GM12874 (cell line): Measurements from ENCODE around the gene JOSD2.

Experiments used
- TF ChIP-seq, protein P1 (sequence below): IDR thresholded peaks from 2 replicates; pipeline ENCODE4 v1.5.1; 2011; ENCODE audit warnings: low read depth, mild to moderate bottlenecking, control low read depth, low read length, moderate library complexity; ENCODE audit not compliant: insufficient read depth

JOSD2 gene

DNA sequence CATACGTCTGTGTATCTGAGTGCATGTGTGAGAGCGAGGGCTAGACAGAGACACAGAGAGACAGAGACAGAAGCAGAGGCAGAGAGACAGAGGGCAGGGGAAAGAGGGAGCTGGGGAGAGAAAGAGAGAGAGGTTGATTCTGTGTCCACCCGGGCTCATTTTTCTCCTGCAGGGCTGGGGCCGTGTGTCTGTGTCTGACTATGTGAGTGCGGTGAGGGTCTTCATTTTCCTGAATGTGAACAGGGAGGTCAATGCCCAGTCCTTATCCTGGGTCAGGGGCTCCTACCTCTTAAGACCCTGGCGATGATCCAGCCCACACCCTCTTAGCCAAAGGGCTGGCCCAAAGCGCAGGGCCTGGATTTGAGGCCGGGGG lies 39.6 kb upstream of the JOSD2 start:
- TF ChIP-seq, protein P1, sequence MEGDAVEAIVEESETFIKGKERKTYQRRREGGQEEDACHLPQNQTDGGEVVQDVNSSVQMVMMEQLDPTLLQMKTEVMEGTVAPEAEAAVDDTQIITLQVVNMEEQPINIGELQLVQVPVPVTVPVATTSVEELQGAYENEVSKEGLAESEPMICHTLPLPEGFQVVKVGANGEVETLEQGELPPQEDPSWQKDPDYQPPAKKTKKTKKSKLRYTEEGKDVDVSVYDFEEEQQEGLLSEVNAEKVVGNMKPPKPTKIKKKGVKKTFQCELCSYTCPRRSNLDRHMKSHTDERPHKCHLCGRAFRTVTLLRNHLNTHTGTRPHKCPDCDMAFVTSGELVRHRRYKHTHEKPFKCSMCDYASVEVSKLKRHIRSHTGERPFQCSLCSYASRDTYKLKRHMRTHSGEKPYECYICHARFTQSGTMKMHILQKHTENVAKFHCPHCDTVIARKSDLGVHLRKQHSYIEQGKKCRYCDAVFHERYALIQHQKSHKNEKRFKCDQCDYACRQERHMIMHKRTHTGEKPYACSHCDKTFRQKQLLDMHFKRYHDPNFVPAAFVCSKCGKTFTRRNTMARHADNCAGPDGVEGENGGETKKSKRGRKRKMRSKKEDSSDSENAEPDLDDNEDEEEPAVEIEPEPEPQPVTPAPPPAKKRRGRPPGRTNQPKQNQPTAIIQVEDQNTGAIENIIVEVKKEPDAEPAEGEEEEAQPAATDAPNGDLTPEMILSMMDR = no peak

DNA sequence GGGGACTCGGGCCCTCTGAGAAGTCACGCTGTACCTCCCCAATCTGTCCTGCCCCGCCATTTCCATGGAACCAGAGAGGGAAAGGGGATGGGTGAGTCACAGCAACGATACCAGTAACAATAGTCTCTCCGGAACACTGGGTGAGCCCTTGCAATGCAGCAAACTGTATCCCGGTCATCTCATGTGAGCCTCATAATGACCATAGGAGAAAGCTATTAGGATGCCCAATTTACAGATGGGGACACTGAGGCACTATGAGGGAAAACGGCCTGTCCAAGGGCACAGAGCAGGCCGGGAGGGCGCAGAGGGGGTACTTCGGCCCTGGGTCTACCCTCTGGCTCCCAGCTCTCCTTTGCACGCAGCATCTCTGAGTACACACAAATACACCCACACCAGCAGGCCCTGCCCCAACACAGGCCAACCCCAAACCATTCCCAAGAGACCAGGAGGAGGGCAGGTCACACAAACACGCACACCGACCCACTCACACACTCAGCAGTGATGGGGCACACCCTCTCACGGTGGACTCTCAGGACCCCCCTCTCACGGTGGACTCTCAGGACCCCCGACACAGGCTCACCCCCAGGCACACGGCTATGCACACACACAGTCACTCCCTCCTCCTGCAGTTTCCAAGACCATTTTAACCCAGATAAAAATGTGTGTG lies 39.1 kb upstream of the JOSD2 start:
- TF ChIP-seq, protein P1 = no peak

DNA sequence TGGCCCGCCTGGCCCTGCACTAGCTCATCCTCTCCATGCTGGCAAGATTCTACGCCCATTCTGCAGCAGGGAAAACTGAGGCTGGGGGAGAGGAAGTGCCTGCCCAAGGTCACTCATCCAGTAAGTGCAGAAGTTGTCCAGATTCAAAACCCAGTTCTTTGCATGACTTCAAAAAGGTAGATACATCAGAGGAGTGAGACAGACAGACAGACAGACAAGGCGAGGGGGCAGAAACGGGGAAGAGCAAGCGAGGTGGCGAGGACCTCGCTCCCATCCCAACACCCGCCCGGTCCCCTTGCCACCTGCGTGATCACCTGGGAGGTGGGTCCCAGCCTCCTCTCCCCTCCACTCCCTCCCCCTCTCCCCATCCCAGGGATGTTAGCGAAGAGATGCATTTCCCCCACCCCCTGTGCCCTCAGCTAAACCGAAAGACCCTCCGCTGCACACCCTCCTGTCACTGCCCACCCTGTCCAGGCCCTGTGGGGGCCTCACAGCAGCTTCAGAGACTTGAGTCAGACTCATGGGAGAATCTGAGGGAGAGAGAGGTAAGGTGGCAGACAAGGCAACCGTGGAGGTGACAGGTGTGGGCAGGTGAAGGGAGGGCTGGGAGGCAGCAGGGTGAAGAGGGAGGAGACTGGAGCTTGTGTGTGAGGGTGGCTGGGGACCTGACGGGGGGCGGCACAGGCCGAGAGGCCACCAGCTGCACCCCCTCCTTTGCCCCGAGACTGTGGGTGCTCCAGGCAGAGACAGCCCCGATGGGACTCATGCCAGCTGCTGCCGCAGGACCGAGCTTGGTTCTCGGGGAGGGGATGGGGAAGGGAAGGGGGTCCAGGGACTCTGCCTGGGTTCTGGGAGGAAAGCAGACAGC lies 38.3 kb upstream of the JOSD2 start:
- TF ChIP-seq, protein P1 = no peak

DNA sequence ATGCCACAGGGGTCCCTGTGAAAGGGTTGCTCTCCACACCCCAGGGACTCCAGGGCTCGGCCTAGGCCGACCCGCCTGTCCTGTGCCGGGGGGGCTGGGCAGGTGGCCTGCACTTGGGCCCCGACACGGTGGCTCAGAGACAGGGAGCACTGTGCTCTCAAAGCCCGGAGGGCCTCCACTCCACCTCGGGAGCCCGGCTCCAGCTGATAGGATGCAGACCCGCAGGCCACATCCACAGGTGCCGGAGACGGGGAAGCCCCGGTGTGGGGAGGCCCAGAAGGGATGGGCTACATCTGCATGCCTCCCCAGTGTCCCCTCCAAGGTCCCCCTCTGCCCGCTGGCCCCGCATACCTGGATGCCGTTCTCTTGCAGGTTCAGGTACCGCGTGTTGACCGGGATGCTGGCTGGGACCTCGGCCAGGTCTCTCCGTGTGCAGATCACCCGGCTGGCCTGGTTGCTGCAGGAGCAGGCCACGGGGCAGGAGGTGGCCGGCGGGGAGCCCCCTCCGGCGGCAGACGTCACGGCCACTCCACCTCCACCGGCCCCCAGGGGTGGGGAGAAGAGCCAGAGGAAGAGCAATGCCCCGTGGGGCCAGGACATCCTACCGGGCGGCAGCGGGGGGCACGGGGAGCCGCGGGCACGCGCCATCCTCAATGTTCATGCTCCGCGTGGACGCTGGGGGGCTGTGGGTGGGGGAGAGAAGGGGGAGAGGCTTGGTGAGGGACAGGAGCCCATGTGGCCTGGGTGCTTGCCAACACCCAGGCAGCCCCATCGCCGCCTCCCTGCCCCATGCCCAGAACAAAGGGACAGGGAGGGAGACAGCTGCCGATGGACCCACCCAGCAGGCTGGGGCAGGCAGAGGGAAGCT lies 37.4 kb upstream of the JOSD2 start:
- TF ChIP-seq, protein P1 = no peak

DNA sequence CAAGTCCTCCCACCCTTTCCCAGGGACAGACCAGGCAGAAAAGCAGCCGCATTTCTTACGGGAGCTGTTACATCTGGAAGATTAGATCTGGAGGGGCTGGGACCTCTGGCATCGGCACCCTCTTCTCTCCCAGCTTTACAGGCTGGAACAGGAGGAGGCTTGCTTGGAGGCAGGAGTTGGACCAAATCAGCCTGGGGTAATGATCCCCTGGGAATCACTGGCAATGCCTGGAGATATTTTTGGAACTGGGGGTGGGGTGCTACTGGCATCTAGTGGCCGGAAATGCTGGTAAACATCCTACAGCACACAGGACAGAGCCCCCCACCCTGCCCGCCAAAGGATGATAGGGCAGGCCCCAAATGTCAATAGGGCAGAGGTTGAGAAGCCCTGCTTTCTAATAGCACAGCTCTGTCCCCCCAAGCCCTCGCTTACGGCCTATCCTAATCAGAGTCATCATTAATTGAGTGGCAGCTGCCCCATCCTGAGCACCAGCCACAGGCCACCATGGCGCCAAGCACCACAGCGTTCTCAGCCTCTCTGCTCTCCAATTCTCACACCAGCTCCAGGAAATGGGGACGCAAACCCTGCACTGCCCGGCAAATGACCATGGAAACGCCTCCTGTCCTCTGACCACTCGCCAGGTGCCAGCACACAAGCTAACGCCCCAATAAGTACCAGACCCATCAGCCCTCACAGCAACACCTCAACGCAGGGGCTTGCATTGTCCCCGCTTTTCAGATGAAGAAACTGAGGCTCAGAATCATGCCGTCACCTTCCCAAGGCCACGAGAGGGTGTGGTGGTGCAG lies 36.6 kb upstream of the JOSD2 start:
- TF ChIP-seq, protein P1 = 0 out of 2 replicates have a peak, but pooled peaks have one; percentile 6

DNA sequence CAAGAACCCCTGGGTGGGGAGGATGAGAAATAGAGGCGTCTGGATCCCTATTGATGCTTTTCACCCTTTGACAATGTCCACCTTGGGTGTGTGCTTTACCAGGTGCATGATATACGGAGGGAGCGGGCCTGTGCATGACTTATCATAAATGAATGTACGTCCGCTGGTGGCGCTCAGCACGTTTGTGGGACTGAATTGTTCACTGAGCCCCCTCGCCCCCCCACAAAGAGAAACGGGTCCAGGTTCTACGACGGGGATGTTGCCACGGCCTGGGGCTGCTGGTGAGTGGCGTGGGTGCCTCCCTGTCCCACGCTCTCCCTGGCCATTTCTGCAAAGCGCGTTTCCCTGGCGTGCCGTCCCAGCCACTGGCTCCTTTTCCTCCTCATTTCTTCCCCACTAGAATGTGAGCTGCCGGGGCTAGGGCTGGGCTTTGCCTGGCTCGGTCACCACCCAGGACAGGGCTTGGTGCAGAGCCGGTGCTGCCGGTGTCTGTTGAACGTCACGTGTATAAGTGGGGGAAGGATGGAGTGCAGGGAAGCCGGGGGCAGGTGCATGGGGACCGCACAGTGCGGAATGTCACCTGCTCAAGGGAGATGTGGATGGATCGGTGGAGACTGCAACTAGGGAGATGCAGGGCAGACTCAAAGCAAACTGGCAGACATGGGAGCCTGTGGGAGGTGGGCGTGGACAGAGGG lies 35.7 kb upstream of the JOSD2 start:
- TF ChIP-seq, protein P1 = no peak
